Caki2 (cell line): ENCODE results near the gene BEST1. TPM values are rescaled to one million over a fixed set of nuclear protein-coding genes. Genes with fewer than 3 reads are reported as not detected.

Experiments
- DNase-seq: peaks from one replicate; pipeline ENCODE4 v3.0.0-alpha.2; 2015; ENCODE audit warnings: low read depth
- in situ Hi-C: cut with HindIII; loops from 2 replicates; pipeline ENCODE4 v1.10.0; 2016; ENCODE audit warnings: low sequenced_read_pairs, low pct_unique_long_range_greater_than_20kb, mixed read lengths
- total RNA-seq: library from RNA; depleted of rRNA; stranded (reverse); fragments of >200 nt; shearing (Covaris generic); gene quantifications from 2 replicates; pipeline ENCODE4 v1.2.3, GENCODE V29; 2014; ENCODE audit warnings: low replicate concordance

The BEST1 gene
- total RNA-seq, 1 experiment from 2014 or later, result not detected

- peak; percentile 99 for DNase-seq
- in situ Hi-C loops, result no loop called here
These were observed 21.3 kb downstream of the BEST1 start for GRCh38 chr11:61971248-61972111.

DNA sequence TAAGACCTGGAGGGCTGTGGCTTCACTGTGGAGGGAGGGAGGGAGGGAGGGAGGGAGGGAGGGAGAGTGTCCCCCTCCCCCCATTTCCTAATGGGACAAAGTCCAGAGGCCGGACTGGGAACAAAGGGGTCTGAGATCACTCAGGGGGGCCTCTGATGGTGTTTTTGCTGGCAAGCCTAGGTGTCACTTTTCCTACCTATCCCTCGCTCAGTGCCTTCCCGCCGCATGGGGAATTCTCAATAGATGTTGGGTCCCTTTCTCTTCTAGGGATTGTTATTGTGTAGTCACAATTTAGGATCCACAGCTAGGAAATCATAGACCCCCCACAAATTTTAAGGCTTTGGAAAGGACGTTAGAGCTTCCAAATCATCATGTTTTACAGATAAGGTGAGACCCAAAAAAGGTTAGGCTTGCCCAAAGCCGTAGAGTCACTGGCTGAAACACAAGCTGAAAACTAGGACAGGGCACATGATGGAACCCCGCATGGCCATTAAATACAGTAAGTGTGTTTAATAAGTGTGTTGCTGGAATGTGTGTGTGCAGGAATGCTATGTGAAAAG is 22.0 kb downstream of the BEST1 start:
- in situ Hi-C loops, result no loop called here
- no peak for DNase-seq

- DNase-seq, result peak; percentile 93
These were observed 22.7 kb downstream of the BEST1 start for GRCh38 chr11:61972672-61973475.

DNA sequence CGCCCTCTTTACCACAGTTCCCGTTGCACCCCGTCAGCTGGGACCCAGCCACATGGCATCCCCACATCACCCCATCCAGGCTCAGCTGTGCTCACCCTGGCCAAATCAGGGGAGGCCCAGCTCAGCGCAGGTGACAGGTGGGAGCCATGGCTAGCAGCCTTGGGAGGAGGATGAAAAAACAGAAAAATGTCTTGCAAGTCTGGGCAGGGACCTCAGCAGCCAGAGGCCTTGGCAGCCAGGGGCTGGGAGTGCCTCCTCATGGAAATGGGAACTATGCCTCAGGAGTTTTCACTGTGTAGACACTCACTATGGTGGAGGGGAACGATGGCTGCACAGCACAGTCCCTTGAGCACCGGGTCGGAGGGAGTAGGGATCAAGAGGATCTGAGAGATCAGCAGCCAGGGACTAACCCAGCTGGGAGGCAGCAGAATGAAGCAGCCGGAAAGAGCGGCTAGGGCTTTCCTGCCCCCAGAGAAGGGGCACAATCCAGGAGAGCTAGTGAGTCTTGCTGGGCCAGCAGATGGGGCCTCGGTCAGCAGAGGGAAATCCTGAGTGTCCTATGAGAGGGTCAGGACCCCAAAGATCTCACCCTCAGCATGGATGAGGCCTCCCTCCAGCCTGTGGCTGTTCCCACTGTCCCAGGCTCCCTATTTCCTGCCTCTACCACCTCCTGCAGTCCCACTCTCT is 23.5 kb downstream of the BEST1 start:
- in situ Hi-C loops, result no loop called here
- no peak for DNase-seq

More at GRCh38 chr11:61972672-61973475, 22.7 kb downstream of the BEST1 start:
- in situ Hi-C loops, result no loop called here

DNA sequence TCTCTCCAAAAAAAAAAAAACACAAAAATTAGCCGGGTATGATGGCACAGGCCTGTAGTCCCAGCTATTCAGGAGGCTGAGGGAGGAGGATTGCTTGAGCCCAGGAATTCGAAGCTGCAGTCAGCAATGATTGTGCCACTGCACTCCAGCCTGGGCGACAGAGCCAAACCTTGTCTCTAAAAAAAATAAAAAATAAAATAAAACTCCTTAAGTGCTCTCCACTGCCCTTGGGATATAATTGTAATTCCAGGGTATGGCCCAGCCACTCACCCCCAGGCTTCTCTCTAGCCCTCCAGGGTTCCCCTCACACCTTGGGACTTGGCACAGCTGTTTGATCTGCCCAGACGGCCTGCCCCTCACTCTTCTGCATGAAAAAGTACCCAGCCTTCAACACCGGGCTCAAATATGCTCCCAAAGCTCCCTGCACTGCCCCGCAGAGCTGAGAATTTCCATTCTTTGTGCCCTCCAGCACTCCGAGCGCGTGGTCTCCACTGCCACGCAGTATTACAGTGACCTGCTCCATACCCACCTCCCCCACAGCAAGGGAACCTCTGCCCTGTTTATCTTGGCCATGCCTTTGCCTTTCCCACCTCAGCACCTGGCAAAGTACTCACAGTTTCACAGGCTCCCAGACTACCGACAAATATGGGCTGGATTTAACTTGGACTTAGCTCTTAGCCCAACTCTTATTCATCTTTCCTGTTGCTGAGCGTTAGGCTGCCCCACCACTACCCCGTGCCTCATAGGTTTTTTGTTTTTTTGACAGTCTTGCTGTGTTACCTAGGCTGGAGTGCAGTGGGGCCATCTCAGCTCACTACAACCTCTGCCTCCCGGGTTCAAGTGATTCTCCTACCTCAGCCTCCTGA is 24.8 kb downstream of the BEST1 start:
- no peak for DNase-seq

GRCh38 chr11:61975638-61976419 is 25.7 kb downstream of the BEST1 start:
- no peak for DNase-seq
- in situ Hi-C loops, result no loop called here

More for the DNA sequence above, 24.8 kb downstream of the BEST1 start:
- in situ Hi-C loops, result no loop called here

GRCh38 chr11:61976420-61976800 is 26.3 kb downstream of the BEST1 start:
- in situ Hi-C loops, result no loop called here
- no peak for DNase-seq

DNA sequence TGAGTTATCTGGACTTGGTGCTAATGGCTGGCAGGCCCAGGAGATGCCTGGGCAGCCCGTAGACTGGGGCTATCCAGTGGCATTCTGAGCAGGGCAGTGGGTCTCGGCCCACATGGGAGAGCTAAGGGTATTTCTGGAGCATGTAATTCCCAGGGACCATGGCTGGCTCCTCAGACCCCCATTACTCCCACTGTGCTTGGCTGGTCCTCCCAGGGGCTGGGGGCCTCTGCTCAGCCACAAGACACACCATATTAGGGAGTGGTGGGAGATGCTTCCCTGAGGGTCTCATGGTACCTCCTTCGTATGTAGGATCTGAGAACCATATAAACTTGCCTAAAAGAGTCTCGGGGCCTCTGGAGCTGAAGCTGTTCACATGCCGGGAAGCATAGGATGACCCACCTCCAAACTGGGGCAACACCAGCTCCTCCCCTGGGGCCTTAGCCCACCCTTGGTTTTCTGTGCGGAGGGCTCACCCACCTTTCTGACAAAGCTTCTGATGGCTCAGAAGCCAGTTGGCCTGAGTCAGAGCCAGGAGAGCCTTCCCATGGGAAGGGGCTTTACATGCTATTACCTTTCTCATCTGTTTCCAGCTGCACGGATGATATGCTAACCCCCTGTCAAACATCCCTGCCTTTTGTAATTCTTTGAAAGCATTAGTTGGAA is 26.8 kb downstream of the BEST1 start:
- in situ Hi-C loops, result no loop called here
- no peak for DNase-seq

GRCh38 chr11:61978703-61979661 is 28.8 kb downstream of the BEST1 start:
- in situ Hi-C loops, result no loop called here
- DNase-seq, result no peak

GRCh38 chr11:61980783-61981541 is 30.8 kb downstream of the BEST1 start:
- no peak for DNase-seq
- in situ Hi-C loops, result no loop called here

- in situ Hi-C loops, result no loop called here
- DNase-seq, result no peak
These were observed 33.3 kb downstream of the BEST1 start for GRCh38 chr11:61983419-61983818.

- in situ Hi-C loops, result no loop called here
- DNase-seq, result no peak
These were observed 35.7 kb downstream of the BEST1 start for GRCh38 chr11:61985869-61986268.

DNA sequence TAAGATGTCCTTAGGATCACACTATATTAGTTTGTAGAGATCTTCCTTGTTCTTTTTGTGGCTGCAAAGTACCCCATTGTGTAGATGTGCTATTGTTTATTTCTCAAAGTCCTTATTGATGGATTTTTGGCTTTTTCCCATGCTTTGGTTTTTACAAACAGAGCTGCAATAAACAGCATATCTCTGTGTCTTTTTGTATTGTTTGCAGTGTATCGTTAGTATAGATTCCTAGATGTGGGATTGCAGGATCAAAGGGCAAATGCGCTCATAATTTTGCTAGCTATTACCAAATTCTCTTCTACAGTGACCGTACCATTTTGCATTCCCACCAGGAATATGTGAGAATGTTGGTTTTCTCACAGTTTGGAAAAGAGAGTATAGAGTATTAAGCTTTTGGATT is 44.8 kb downstream of the BEST1 start:
- in situ Hi-C loops, result no loop called here
- DNase-seq, result no peak

GRCh38 chr11:61996933-61997332 is 46.8 kb downstream of the BEST1 start:
- no peak for DNase-seq
- in situ Hi-C loops, result no loop called here
